Testis (tissue), 3 donors: Measurements from ENCODE around the gene LDHB. TPM values are rescaled to one million over a fixed set of nuclear protein-coding genes. Genes with fewer than 3 reads are reported as not detected.

Experiments
- DNase-seq: peaks from one replicate; pipeline ENCODE4 v3.0.0-alpha.2; 2019
- H3K27ac ChIP-seq, 2 donors: fragments of 200-600 bp; sonication (generic); one replicate each; pipeline ENCODE4 v1.5.1; 2019
- H3K27me3 ChIP-seq: fragments of 200-600 bp; sonication (generic); one replicate; pipeline ENCODE4 v1.5.1; 2019
- H3K36me3 ChIP-seq: fragments of 200-600 bp; sonication (generic); one replicate; pipeline ENCODE4 v1.5.1; 2017; ENCODE audit warnings: low read depth; ENCODE audit errors: missing control alignments
- H3K4me1 ChIP-seq: fragments of 200-600 bp; sonication (generic); one replicate; pipeline ENCODE4 v1.5.1; 2019
- H3K4me3 ChIP-seq, 2 donors: fragments of 200-600 bp; sonication (generic); one replicate each; pipeline ENCODE4 v1.5.1; 2017 to 2019
- H3K9me3 ChIP-seq: fragments of 200-600 bp; sonication (generic); one replicate; pipeline ENCODE4 v1.5.1; 2017
- POLR2A ChIP-seq: fragments of 450-650 bp; IDR thresholded peaks from one replicate; pipeline ENCODE4 v1.6.1; 2017; ENCODE audit warnings: antibody characterized with exemption, mild to moderate bottlenecking, moderate library complexity
- WGBS, 2 donors: methylation state at CpG; one replicate each; pipeline ENCODE4 v1.1.5; 2018; 5-methylcytosine and 5-hydroxymethylcytosine counted together
- intact Hi-C: fragments of 100-400 bp; cut with DNase I; formaldehyde crosslinking; loops from one replicate; pipeline ENCODE4 v1.15.1; 2023; ENCODE audit warnings: low total_unique reads
- polyA plus RNA-seq: library from polyadenylated mRNA; stranded (reverse); fragments of 350-450 nt; fragmentation: Illumina TruSeq; extraction: RNeasy Lipid Tissue Mini Kit (QIAGEN cat#74804); gene quantifications from one replicate; pipeline ENCODE4 v1.2.3, GENCODE V29; 2014; ENCODE audit warnings: low read depth, low replicate concordance; ENCODE audit not compliant: insufficient read depth
- total RNA-seq, 2 donors: library from RNA; depleted of rRNA; stranded (reverse); fragments of >200 nt; gene quantifications; one replicate each; pipeline ENCODE4 v1.2.3, GENCODE V29; 2016
- TF ChIP-seq, protein P1 (sequence below), 3 experiments: fragments of 450-650 bp in 2 of 3; fragments of 200-600 bp in 1 of 3; sonication (generic) in 1 of 3; IDR thresholded peaks; one replicate each; pipeline ENCODE4 v1.5.1; 2016 to 2019; ENCODE audit warnings: antibody characterized with exemption in 3 of 3, mild to moderate bottlenecking in 2 of 3, moderate library complexity in 1 of 3

Gene LDHB
- total and polyA plus RNA-seq, 3 donors from 2014 or later: 158 to 259 (median 196) TPM

DNA sequence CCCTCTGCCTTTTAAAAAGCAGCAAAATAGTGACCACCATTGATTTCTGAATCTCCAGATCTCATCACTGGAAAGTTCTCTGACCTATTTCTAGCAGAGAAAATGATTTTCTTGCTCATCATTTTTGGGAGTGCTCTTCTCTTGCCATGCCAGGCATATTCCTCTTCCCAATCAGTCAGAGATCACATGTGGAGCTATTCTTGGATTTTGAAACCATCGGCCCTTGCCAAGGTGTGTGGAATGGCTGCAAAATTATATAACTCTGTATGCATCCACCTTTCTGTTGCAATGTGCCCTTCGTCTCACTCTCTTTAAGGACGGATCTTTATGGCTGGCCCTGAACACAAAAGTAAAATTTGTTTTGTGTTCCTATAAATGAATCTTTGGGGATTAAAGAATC is 25.5 kb upstream of the LDHB start:
- H3K9me3 ChIP-seq: no peaks in the 10 kb centered on the region
- no peaks in the 10 kb centered on the region for H3K27me3 ChIP-seq
- no peak for DNase-seq
- intact Hi-C loops: no loop called here
- 76 to 96% methylated on average over 3 of the region's 3 CpGs for WGBS, 2 donors
- TF ChIP-seq POLR2A: no peak
- TF ChIP-seq, protein P1, sequence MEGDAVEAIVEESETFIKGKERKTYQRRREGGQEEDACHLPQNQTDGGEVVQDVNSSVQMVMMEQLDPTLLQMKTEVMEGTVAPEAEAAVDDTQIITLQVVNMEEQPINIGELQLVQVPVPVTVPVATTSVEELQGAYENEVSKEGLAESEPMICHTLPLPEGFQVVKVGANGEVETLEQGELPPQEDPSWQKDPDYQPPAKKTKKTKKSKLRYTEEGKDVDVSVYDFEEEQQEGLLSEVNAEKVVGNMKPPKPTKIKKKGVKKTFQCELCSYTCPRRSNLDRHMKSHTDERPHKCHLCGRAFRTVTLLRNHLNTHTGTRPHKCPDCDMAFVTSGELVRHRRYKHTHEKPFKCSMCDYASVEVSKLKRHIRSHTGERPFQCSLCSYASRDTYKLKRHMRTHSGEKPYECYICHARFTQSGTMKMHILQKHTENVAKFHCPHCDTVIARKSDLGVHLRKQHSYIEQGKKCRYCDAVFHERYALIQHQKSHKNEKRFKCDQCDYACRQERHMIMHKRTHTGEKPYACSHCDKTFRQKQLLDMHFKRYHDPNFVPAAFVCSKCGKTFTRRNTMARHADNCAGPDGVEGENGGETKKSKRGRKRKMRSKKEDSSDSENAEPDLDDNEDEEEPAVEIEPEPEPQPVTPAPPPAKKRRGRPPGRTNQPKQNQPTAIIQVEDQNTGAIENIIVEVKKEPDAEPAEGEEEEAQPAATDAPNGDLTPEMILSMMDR (IDR thresholded peaks at IDR 0.05): no peak
- H3K4me1 ChIP-seq: no peaks in the 10 kb centered on the region
- H3K4me3 ChIP-seq: no peak overlapping the region
- H3K27ac ChIP-seq: no peak overlapping the region
- H3K36me3 ChIP-seq: no peaks in the 10 kb centered on the region

DNA sequence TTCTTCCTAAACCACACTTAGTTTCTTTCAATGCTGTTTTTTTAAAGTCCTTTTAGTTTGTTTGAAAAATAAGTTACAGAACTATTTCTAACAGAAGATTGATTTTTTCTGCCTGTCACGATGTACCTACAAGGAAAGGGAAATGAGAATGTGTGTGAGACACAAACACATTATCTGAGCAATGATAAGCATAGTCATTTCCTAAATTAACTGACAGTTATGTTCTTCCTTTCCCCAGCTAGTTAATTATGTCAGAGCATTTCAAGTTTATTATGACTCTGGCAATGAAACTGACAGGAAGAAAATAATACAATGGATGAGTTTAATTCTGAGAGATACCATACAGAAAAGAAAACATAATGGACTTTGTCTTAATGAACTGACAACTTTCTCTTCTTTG is 21.3 kb upstream of the LDHB start:
- Histone ChIP-seq H3K4me3 (no peak overlapping the region), H3K4me1 (no peaks in the 10 kb centered on the region), H3K9me3 (no peaks in the 10 kb centered on the region), H3K36me3 (no peaks in the 10 kb centered on the region), H3K27ac (no peak overlapping the region), H3K27me3 (no peaks in the 10 kb centered on the region)
- no peak for DNase-seq
- WGBS, 2 donors: 52 to 65% methylated on average over 1 of the region's 1 CpG
- intact Hi-C loops: no loop called here
- TF ChIP-seq, protein P1 (IDR thresholded peaks at IDR 0.05): no peak
- TF ChIP-seq POLR2A: no peak

DNA sequence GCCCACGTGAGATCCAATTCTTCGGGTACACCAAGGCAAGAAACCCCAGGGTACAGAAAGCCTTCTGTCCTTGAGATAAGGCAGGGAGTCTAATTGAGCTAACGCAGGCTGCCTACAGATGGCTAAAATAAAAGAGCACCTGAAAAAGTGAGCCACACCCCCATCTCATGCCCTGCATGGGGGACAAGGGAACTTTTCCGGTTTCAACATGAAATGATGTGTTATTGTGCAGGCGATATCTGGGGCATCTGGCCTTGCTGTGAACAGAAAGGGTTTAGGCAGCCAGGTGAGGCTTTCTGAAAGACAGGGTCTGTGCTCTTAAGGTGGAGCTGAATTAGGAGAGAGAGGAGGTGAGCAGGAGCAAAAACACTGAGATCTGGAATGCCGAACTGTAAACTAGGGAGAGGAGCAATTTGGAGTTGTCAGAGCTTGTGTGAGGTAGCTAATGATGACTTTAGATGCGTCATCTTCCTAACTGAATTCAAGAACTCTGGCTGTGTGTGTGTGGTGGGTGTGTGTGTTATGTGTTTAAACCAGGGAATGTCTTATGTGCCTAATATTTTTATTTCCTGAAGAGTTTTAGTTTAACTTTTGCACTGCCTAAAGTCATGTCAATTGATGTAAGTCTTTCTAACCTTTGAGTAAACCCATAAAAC is 20.1 kb upstream of the LDHB start:
- H3K27ac ChIP-seq: no peak overlapping the region
- no peaks in the 10 kb centered on the region for H3K27me3 ChIP-seq
- H3K4me1 ChIP-seq: no peaks in the 10 kb centered on the region
- whole genome bisulfite sequencing, 2 donors: 76 to 85% methylated on average over 7 of the region's 7 CpGs
- H3K9me3 ChIP-seq: no peaks in the 10 kb centered on the region
- no peaks in the 10 kb centered on the region for H3K36me3 ChIP-seq
- TF ChIP-seq POLR2A: no peak
- TF ChIP-seq, protein P1 (IDR thresholded peaks at IDR 0.05): no peak
- DNase-seq: no peak
- intact Hi-C loops: no loop called here
- no peak overlapping the region for H3K4me3 ChIP-seq

DNA sequence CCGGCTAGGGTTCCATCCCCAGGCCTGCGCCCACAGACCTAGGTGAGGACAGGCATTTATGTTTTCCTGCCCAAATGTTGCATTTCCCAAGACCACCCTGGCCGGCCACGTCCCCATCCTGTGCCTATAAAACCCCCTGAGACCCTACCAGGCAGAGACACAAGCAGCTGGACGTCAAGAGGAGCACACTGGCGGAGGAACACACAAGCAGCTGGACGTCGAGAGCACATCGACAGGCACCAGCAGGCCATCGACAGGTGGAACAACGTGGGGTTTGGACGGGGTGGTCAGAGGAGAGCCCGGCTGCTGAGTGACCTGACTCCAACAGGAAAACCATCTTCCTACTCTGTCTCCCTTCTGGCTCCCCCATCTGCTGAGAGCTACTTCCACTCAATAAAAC is 19.6 kb upstream of the LDHB start:
- Histone ChIP-seq H3K4me3 (no peak overlapping the region), H3K27ac (no peak overlapping the region), H3K36me3 (no peaks in the 10 kb centered on the region), H3K4me1 (no peaks in the 10 kb centered on the region), H3K27me3 (no peaks in the 10 kb centered on the region), H3K9me3 (no peaks in the 10 kb centered on the region)
- 84 to 87% methylated on average over 10 to 13 of the region's 13 CpGs for WGBS, 2 donors
- TF ChIP-seq, protein P1 (IDR thresholded peaks at IDR 0.05): no peak
- TF ChIP-seq POLR2A: no peak
- DNase-seq: no peak
- intact Hi-C loops: no loop called here

DNA sequence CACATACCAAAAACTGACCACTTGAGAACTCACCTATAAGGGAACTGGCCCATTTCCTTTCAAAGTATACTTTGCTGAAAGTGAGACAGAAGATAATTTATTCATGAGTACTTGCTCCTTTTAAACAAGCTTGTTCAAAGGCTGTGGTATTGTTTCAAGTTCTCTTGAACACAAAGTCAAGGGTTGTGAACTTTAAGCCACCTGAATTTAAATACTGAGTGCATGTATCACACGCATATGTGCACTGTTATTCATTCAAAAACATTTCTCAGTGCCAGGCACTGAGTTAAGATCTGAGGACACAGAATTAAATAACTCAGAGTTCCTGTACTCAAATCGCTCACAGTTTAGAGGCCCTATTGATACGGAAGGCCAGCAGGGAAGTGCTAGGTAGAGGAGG is 19.1 kb upstream of the LDHB start:
- Histone ChIP-seq H3K4me3 (no peak overlapping the region), H3K4me1 (no peaks in the 10 kb centered on the region), H3K27me3 (no peaks in the 10 kb centered on the region), H3K27ac (no peak overlapping the region), H3K9me3 (no peaks in the 10 kb centered on the region), H3K36me3 (no peaks in the 10 kb centered on the region)
- DNase-seq: no peak
- intact Hi-C loops: no loop called here
- 89 to 94% methylated on average over 3 of the region's 3 CpGs for WGBS, 2 donors
- no peak for TF ChIP-seq POLR2A
- TF ChIP-seq, protein P1 (IDR thresholded peaks at IDR 0.05): no peak
